ENCODE data around the gene CNTN3. TPM values are rescaled to one million over a fixed set of nuclear protein-coding genes. Genes with fewer than 3 reads are reported as not detected.

Gene CNTN3
- total RNA-seq: 1 to 10 TPM; 1.5 to 3.6 (median 2.3) TPM

GRCh38 chr3:74614107-74614967, at the start of gene CNTN3:
CNTN3 (minus strand) TSS chr3:74614659; CDS start chr3:74521112, 93,547 bp downstream.
- no peak for DNase-seq (ENCODE audit: low spot score in 2 of 2)
- TF ChIP-seq POLR2A (IDR thresholded peaks at IDR 0.05): no peak
- no peak for TF ChIP-seq EP300 (IDR thresholded peaks at IDR 0.05)
- TF ChIP-seq CTCF (IDR thresholded peaks at IDR 0.05): no peak
- peaks cover 0 to 8% (median 0%) of the 10 kb centered on the region in 4 donors for H3K4me1 ChIP-seq
- no peaks in the 10 kb centered on the region for H3K36me3 ChIP-seq
- H3K27ac ChIP-seq: no peak within 1 kb of the TSS
- no peaks in the 10 kb centered on the region for H3K9me3 ChIP-seq
- 3 to 4% methylated on average over 16 to 52 of the region's 108 CpGs for WGBS, 2 donors
- H3K4me3 ChIP-seq: peak within 1 kb of the TSS; percentile 26 to 54 (median 28)
- peaks cover 0 to 9% of the 10 kb centered on the region in 2 donors for H3K27me3 ChIP-seq

- DNase-seq (ENCODE audit: low spot score in 2 of 2): no peak
- H3K27me3 ChIP-seq: no peaks in the 10 kb centered on the region
- H3K36me3 ChIP-seq: no peaks in the 10 kb centered on the region
- TF ChIP-seq POLR2A (IDR thresholded peaks at IDR 0.05) (no peak), EP300 (IDR thresholded peaks at IDR 0.05) (no peak), CTCF (IDR thresholded peaks at IDR 0.05) (no peak)
- H3K27ac ChIP-seq: no peak overlapping the region
- WGBS, 2 donors: 89 to 90% methylated on average over 3 of the region's 3 CpGs
- peaks cover 0 to 9% (median 0%) of the 10 kb centered on the region in 4 donors for H3K9me3 ChIP-seq
- no peak overlapping the region for H3K4me3 ChIP-seq
- no peaks in the 10 kb centered on the region for H3K4me1 ChIP-seq
Measured at GRCh38 chr3:74663178-74663577, 48.7 kb upstream of the CNTN3 start.

GRCh38 chr3:74661672-74662071, 47.2 kb upstream of the CNTN3 start:
- TF ChIP-seq CTCF (IDR thresholded peaks at IDR 0.05): no peak
- no peak for TF ChIP-seq POLR2A (IDR thresholded peaks at IDR 0.05)
- no peak for TF ChIP-seq EP300 (IDR thresholded peaks at IDR 0.05)
- no peak for DNase-seq (ENCODE audit: low spot score in 2 of 2)
- no peaks in the 10 kb centered on the region for H3K36me3 ChIP-seq

GRCh38 chr3:74651885-74652284, 37.4 kb upstream of the CNTN3 start:
- DNase-seq (ENCODE audit: low spot score in 2 of 2): no peak

More at GRCh38 chr3:74661672-74662071, 47.2 kb upstream of the CNTN3 start:
- Histone ChIP-seq H3K9me3 (no peaks in the 10 kb centered on the region), H3K27ac (no peak overlapping the region), H3K4me1 (no peaks in the 10 kb centered on the region), H3K27me3 (no peaks in the 10 kb centered on the region), H3K4me3 (no peak overlapping the region)

More at GRCh38 chr3:74651885-74652284, 37.4 kb upstream of the CNTN3 start:
- H3K4me3 ChIP-seq: no peak overlapping the region
- H3K4me1 ChIP-seq: no peaks in the 10 kb centered on the region
- H3K27me3 ChIP-seq: no peaks in the 10 kb centered on the region
- no peak for TF ChIP-seq EP300 (IDR thresholded peaks at IDR 0.05)
- no peak for TF ChIP-seq CTCF (IDR thresholded peaks at IDR 0.05)
- TF ChIP-seq POLR2A (IDR thresholded peaks at IDR 0.05): no peak
- no peak overlapping the region for H3K27ac ChIP-seq
- no peaks in the 10 kb centered on the region for H3K9me3 ChIP-seq
- no peaks in the 10 kb centered on the region for H3K36me3 ChIP-seq
- WGBS, 2 donors: 73 to 85% methylated on average over 2 of the region's 2 CpGs
